SU-DHL-6 (cell line): ENCODE data around the gene SLC15A2.

Experiments used
- CTCF ChIP-seq: fragments of 200-600 bp; sonication (generic); IDR thresholded peaks from one replicate; pipeline ENCODE4 v1.5.1; 2017; ENCODE audit warnings: antibody characterized with exemption, mild to moderate bottlenecking, low read length, moderate library complexity; ENCODE audit not compliant: insufficient read depth, poor library complexity, severe bottlenecking
- EZH2phosphoT487 ChIP-seq: fragments of 200-600 bp; sonication (generic), shearing (Covaris generic); conservative IDR thresholded peaks from 2 replicates; pipeline ENCODE4 v1.6.1; 2018; ENCODE audit warnings: mild to moderate bottlenecking, antibody characterized with exemption, low read length, moderate library complexity, mixed read lengths

- TF ChIP-seq CTCF, result no peak
- TF ChIP-seq EZH2phosphoT487, result no peak
Observed at GRCh38 chr3:121970047-121970446, 75.8 kb downstream of the SLC15A2 start.
